ENCODE measurements around the gene MACROD2.

- TF ChIP-seq CTCF (IDR thresholded peaks at IDR 0.05): no peak
- no peak for TF ChIP-seq EZH2 (IDR thresholded peaks at IDR 0.05; ENCODE audit: borderline replicate concordance, insufficient read depth, low read depth, low read length, poor library complexity, severe bottlenecking)
These were observed 1708.0 kb downstream of the MACROD2 start for GRCh38 chr20:15703171-15703911.
